GM19467 (cell line): ENCODE measurements around the gene ADAMTS16.

Source experiments
- ATAC-seq: cut with Tn5 transposase; IDR thresholded peaks from one replicate; pipeline ENCODE4 v1.9.1; 2021; ENCODE audit warnings: mild to moderate bottlenecking, moderate library complexity; ENCODE audit not compliant: unreplicated experiment

ADAMTS16 gene

DNA sequence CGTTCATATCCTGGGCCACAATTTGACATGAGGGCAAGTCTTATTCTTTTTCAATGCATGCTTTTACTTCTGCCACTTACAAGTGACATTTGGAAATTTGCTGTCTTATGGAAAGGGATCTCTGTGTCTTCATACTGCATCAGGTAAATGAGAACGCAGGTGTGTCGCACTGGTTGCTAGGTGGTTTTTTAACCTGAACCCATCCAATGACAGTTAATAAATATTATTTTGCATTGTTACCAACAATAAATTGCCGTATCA, 1.1 kb downstream of the ADAMTS16 start:
- ATAC-seq = no peak

DNA sequence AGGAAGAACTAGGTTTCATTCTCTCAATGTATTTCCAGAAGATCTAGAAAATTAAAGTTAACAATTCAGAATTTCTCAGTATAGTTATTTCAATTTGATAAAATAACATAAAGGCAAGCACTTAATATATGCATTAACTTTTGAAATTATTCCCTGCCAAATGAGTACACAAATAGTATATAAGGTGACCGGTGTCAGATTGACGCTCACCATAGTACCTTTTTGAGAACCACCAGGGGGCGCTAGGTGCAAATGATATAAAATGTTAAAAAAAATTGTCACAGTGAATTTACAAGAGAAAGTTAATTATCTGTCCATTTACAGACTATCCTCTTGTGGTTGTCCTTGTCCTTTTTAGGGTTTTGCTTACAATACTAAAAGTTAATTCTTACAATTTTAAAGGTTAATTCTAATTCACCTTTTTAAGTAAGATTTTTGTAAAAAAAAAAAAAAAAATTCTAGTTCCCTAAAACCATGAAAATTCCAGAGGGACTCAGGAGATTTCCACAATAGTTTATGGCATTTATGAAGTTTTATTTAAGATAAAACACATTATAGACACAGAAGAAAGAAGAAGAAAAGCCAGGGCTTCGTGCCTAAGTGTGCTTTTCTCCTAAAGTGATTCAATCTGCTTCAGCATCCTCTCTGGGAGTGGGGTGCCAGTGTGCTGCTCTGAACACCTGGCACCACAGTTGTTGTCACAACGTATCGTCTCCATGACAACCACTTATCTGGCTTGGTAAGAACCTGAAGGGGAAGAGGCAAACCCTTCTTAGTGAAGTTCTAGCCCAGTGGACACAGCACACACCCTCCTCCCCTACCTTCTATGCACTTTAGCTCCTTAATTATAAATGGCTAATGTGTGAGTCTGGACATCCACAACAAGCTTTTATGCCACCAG, 1.7 kb downstream of the ADAMTS16 start:
- ATAC-seq = peak; percentile 51

DNA sequence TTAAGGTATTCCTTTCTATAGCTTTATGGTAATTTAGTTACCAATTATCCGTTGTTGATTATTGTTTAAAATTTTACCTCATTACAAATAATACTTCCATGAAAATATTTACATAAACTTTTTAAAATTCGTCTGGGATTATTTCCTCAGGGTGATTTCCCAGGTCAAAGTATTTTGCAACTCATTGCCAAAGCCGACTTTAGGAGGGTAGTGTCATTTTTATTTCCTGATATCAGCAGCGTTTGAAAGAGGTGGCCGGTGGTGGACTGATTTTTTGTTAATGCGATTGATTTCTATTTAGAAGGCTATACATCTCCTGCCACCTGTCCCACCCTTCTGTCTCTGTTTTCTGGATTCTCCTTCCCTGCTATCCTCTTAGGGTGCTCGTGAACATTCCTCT, 4.3 kb downstream of the ADAMTS16 start:
- ATAC-seq = no peak

DNA sequence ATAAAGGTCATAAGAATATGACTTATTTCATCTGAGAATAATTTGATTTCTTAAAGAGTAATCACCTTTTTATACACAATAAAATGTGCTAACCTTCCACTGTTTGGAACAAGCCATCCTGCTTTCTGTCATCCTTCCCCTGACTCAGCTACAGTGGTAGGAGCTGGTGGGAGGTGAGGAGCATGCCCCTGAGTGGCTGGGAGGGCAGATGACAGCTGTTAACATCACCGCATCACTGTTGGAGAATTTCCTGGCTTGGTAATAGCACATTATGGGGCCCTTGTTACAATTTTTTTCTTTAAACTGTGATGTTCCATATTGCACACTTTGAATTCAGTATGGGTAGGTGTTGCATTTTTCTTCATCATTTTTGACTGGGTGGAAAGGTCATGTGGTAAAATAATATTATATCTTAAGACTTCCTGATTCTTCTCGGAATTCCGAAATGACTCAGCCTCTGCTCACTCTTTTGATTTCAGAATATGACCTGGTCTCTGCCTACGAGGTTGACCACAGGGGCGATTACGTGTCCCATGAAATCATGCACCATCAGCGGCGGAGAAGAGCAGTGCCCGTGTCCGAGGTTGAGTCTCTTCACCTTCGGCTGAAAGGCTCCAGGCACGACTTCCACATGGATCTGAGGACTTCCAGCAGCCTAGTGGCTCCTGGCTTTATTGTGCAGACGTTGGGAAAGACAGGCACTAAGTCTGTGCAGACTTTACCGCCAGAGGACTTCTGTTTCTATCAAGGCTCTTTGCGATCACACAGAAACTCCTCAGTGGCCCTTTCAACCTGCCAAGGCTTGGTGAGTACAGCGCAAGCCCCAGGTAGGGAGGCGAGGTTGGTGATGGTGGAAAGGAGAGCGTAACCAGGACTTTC, 5.8 kb downstream of the ADAMTS16 start:
- ATAC-seq = no peak

DNA sequence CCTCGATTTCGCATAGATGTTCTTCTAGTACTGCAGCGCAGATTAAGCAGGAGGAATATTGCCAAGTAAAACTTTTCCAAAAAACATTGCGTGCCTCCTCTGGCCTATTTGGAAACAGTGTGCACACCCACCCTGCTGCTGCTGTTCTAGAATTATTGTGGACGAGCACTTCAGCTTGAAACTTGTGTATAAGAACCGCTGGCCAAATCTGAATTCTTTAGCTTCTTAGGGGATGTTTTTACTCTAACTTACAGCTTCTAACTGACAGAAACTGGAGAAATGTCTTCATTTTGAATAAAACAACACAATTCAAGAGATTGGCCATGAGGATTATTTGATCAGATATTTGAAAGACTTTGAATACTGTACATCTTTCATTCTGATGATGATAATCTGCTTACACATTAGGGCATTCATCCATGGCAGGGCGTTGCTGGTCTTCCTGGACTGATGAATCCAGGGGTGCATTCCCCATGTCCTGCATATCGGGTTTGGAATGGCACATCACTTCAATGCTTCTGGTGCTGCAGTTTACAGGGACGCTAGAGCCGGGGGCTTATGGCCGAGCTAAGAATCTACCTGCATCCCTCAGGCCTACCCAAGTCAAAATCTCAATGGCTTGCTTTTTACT, 6.5 kb downstream of the ADAMTS16 start:
- no peak for ATAC-seq

DNA sequence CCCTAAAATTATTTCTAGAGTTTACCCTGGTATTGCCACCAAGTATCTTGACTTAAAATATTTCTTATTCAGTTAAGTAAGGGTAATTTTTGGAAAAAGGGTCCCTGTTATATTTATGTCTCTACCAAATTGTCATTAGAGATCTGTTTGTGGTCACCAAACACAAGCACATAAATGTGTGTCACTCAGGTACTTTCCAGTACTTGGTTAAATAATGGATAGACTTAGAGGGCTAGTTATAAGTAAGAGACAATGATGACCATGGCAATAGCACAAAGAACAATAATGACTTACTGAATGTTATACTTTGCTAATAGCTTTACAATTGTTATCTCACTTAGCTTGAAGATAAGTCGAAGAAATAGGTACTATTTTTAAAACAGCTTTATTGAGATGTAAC, 9.0 kb downstream of the ADAMTS16 start:
- no peak for ATAC-seq

DNA sequence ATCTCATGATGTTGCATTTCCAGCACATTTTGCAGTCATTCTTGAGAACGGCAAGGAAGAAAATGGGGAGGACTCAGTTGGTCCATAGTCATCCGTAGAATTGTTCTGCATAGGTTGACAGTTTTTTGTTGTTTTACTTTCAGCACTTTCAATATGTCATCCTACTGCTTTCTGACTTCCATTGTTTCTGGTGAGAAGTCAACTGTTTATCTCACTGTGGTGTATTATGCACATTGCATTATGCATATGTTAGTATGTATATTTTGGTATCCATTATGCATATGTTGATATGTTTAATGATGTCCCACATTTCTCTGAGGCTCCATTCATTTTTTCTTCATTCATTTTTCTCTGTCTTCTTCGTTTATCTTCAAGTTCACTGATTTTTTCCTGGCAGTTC, 10.5 kb downstream of the ADAMTS16 start:
- ATAC-seq = no peak

DNA sequence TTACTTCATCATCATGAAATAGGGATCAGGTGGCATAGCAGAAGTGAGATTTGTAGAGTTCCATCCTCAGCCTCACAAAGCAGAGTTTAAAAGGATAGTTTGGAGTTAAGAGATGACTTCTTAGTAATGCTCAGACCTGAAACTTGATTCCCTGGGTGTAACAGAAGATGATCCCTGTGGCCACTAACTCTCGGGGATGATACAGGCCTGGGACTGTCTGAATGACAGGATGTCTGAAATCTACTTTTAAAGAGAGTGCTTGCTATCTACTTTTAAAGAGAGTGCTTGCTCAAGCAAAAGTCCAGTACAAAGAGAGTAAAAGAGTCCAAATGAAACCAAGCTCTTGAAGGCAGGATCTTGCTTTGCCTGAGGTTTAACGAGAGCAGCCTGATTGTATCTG, 14.6 kb downstream of the ADAMTS16 start:
- no peak for ATAC-seq

DNA sequence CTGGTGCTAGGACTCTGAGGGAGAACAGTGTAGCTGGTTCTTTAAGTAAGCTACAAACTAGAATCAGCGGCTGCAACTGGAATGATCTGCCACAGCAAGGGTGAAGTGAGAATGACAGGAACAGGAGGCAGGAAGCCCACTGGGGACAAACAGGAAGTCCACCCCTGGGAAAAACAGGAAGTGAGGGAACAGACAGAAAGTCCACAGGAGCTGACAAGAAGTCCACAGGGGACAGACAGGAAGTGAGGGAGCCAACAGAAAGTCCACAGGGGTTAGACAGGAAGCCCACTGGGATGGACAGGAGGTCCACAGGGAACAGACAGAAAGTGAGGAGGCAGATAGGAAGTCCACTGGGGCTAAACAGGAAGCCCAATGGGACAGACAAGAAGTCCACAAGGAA, 15.5 kb downstream of the ADAMTS16 start:
- ATAC-seq = no peak

DNA sequence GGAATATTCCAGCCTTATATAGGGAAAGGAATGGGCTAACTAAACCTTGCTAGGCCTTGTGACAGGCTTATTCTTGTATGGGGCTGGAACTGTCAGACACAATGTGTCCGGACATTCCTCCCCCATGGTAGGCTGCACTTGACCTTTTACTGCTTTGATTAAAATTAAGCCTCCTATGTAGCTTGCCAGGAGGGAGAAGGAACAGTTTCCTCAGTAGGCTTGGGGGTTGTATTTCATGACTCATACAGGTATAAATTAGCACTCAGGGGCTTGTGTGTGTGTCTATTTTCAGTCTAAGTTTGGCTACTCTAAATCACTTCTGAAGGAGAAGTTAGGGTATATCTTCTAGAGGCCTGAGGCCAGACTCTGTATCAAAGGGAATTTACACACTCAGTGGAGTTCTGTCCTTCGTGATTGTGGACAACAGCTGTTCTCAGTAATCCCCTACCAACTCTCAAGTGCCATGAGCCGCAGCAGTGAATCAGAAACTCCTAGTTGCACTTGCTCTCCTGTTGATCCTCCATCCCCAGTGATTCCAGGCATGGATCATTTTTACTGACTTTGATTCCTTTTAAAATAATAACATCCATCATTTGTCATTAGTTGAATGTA, 16.4 kb downstream of the ADAMTS16 start:
- no peak for ATAC-seq

DNA sequence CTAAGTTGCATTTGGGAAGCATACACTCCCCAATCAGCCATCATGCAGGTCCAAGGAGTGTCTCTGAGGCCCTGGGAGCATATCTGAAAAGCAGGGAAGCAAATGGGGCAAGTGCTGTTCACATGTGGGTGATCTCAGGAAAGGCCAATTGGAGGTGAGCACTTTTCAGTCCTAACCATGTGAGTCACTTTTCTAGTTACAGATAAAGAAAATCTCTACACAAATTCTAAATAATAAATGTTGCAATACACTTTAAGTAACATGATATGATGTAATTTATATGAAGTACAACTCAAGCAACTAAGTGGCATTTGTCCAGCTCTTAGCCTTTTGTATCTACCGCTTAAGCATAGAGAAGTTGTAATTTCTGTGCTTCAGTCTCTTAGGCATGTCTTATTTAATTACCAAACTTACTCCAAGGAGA, 18.4 kb downstream of the ADAMTS16 start:
- ATAC-seq = no peak

DNA sequence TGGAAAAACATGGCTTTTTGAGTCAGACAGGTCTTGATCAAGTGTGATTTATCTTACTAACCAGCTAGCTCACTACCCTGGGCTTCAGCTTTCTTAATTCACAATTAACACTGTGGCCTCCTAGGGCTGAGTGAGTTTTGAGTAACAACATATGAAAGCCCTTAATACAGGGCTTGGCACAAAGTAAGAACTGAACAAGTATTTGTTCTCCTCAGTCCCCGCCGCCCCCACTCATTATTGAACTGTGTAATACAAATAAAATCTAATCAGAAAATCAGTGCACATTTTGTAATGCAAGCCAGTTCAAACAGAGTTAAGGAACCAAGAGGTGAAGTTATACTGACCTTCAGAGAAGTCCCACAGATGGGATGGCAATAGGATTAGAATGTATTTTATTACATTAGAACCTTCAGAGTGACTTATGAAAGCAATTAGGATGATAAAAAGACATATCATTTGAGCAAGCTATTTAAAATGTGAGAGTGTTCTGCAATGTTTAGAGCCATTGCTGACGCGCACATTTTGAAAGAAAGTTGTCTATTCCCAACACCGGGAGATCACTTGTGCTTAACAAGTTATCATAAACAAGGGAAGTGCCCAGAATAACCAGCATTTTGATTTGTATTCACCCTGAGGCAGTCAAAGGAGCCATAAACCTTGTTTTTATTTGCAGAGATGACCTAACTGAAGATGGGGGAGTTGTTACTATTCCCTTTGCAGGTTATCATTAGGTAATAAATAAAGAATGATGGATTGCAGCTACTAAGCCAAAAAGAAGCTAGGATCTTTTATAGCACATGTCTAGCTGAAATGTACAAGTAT, 19.4 kb downstream of the ADAMTS16 start:
- ATAC-seq = no peak

DNA sequence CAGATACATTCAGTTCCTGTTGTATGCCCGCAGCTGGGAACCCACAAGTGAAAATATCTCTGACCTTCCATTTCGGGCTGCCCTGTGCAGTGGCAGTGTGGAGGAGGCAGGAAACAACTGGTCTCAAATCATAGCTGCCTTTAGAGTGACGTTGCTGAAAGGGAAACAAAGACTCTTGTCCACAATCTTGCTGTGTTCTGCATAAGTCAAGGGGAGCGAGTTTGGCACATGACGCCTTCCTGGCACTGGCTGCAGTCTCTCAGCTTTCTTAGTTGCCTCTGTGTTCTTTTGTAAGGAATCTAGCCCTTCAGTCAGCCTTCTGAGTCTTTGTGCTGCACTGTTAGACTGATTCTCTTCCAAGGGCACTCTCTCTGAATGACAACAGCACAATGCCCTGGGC, 24.0 kb downstream of the ADAMTS16 start:
- ATAC-seq = no peak

DNA sequence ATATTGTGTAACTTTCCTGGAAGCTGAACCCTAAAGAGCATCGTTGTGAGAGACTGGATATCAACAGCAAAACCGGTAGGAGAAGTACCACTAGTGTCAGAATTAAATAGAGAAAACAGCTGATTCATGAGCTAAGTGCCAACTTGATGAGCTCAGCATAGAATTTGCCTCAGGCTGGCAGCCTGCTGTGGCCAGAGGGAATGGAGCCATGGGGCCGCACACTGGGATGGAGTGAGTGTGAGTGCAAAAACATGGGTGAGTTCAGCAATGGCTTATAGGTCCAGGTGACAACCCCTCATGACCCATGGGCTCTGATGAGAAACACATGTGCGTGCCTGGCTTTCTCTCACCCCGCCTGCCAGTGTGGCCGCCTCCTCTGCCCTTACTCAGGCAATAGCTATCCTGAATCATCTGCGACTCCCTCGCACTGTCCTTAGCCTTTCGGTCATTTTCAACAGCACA, 25.4 kb downstream of the ADAMTS16 start:
- no peak for ATAC-seq

DNA sequence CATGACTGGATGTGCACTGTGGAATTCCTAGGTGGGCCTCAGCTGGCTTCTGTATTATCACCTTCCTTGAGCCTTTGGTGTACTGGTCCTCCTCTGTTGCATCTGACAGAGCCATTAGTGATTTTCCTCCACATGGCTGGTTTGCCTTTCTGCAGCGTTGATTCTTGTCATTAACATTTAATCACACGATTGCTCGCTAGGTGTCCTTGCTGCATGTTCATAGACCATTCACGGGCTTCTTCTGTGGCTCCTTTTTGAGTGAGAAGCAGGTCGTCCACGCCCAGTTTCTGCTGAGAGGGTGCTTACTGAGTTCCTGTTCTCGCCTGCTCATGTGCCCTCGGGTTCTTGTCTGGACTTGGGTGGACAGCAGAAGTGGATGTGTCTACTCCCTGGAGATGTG, 29.3 kb downstream of the ADAMTS16 start:
- ATAC-seq = no peak

DNA sequence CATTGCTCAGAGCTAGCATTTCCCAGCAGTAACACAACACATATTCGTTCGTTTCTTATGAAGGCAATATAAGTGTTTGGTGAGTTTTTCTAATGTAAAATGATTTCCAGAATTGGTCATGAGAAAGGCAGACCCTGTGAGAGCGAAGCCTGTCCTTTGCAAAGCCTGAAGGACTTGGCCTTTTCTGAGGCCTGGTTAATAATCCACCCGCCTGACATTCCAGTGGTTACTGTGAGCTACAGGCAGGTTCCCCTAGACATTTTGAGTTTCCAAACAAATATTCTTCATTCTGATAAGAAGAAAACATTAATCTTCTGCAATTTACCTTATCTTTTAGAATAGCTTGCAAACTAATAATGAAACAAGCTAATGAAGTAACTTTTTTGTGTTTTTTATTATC, 38.0 kb downstream of the ADAMTS16 start:
- no peak for ATAC-seq

DNA sequence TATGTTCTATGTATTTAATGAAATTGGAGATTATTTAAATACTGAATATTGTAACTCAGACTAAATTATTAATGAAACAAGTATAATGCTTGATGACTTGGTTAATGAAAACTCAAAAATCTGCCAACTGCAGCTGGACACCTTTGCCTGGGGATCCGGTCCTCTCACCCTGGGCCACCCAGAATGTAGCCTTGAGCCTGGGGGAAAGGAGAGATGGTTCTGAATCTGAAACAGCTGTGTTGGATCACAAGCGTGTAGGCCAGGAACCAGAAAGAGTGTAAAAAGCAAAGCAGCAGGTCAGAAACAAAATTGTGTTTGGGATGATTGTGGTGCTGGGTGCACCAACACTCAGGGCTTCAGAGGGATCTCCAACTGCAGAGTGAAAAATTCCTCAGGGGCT, 38.5 kb downstream of the ADAMTS16 start:
- no peak for ATAC-seq

DNA sequence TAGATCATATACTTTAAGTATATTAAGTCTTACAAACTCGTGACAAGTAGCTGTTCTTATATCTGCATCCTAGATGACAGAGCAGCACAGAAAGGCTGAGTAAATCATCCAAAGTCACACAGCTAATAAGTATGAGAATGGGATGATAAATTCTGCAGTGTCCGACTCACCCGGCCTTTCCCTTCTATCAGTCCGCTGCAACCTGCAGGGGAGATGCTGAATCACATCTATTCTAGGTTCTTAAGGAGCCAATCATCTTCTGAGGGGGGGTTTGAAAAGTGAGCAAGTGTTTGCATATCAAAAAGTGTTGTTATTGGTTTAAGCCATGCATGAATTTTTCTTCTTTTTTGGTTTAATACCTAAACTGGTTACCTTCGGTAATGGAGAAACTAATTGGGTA, 38.9 kb downstream of the ADAMTS16 start:
- no peak for ATAC-seq

DNA sequence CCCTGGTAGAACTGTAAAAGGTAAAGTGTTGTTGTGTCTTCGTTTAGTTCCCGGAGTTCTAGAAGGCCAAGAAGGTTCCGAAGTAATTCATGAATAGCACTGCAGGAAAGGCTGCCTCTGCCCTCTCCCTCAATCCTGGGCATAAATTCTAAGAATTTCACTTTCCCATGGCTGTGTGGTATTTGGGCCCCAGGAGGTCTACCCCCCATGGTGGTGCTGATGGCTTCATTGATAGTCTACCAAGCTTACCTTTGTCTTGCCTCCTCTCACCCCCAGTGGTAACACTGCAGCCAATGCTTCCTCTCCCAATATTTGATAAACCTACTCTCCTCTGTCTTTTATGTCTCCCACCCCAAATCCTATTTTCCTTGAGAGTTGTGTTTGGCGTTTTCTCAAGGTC, 39.5 kb downstream of the ADAMTS16 start:
- no peak for ATAC-seq

DNA sequence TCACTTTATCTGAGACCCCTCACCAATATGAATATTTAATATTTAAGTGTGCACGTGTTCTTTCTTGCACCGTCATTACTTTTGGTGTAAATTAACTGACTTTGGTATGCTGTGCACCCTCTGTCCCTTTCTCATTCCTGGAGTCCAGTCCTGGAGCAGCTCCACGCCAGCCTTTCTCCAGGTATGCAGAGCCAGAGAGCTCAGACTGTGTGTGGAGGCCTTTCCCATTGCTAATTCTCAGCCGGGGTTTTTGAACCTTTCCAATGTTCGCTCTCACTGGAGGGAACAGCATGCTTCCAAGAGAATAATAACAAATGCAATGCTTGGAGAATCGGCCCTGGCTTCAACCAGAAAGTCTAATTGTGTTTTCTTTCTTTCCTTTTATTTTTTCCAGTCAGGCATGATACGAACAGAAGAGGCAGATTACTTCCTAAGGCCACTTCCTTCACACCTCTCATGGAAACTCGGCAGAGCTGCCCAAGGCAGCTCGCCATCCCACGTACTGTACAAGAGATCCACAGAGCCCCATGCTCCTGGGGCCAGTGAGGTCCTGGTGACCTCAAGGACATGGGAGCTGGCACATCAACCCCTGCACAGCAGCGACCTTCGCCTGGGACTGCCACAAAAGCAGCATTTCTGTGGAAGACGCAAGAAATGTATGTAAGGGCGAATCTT, 41.7 kb downstream of the ADAMTS16 start:
- ATAC-seq = no peak
